GM19025 (cell line): ENCODE results near the gene NFKBIB.
"Not testable (repeated sequence)": the region's sequence is repeated elsewhere in the genome, so short reads cannot be mapped to it uniquely, and the experiment has no call there.

Experiments used
- ATAC-seq: cut with Tn5 transposase; IDR thresholded peaks from one replicate; pipeline ENCODE4 v1.9.1; 2021; ENCODE audit warnings: mild to moderate bottlenecking, low read depth, moderate library complexity; ENCODE audit not compliant: unreplicated experiment

NFKBIB gene

DNA sequence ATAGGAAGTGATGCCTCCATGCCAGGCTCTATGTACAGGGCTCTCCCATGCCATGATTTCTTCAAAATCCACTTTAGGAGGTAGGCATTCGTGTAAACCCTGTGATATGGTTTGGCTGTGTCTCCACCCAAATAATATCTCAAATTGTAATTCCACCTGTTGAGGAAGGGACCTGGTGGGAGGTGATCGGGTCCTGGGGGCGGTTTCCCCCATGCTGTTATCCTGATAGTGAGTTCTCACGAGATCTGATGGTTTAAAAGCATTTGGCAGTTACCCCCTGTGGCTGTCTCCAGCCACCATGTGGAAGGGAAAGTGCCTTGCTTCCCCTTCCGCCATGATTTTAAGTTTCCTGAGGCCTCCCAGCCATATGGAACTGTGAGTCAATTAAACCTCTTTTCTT lies 22.7 kb downstream of the NFKBIB start:
- no peak for ATAC-seq

DNA sequence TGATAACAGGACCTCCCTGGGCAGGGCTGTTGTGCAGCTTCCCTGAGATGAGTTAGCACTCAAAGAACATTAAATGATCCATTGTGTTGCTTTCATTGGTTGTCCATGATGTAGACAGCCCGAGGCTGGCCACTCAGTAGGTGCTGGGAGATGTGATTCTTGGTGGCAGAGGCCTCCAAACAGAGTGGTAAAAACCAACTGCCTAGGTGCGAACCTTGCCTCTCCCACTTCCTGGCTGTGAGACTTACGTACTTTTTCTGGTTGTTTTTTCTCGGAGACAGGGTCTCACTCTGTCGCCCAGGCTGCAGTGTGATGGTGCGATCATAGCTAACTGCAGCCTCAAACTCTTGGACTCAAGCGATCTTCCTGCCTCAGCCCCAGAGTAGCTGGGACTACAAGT lies 24.6 kb downstream of the NFKBIB start:
- ATAC-seq = no peak

DNA sequence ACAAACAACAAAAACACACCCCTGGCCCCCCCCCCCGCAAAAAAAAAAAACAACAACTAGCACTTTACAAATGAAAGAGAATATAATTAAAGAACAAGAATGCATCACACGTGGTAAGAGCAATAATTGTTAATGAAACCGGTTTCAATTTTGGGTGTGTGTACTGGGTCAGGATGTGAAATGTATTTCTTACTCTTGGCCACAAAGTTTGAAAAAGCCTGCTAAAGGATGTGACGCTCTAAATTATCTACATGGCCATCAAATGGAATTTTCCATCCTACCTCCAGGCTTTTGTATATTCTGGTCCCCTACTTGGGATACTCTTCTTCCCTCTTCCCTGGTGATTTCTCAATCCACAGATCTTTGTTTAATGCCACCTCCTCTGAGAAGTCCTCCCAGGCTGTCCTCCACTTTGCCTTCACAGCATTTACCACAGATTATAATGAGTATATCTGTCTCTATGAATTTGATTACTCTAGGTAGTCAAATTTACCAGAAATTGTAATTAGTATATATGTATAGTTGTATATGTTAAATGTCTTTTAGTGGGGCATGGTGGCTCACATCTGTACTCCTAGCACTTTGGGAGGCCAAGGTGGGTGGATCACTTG lies 28.7 kb downstream of the NFKBIB start:
- no peak for ATAC-seq

DNA sequence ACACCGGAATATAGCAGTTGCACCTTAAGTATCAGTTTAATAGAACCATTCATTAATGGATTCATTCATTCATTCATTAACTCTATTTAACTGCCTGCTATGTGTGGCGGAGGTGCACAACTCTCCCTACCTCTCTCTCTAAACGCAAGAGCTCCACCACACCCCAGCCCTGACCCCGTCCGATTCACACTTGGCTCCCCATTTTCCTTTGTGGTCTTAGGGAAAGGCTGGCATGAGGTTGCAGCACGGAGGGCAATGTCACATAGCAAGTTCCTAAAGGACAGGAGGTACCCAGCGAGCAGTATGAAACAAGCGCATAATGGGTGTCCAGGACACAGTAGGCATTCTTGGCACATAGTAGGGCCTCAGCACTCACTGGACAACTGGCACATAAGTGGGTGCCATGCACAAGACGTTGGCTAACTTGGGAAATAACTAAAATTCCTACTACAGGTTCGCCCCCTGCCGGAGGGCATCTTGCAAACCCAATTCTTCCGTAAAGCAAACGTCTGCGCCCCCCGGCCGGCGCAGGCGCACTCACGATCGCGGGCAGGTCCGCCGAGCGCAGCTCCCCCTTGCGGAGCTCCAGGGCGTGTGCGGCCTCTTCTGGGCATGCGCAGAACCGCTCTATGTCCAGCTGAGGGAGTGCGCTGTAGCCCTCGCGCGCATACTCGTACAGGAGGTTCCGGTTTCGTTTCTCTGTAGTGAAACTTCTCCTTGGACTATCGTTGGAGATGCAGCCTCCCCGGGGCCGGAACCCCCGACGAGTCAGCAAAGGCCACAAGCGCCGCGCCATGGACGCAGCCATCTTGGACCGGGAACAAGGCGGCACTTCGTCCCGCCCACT lies 30.4 kb downstream of the NFKBIB start, which contains the start of gene SARS2:
TSS of gene SARS2 (minus strand) at position 835 of the 847 bp plus-strand sequence. CDS start at position 808, 27 bp downstream.
- ATAC-seq = peak; percentile 51

DNA sequence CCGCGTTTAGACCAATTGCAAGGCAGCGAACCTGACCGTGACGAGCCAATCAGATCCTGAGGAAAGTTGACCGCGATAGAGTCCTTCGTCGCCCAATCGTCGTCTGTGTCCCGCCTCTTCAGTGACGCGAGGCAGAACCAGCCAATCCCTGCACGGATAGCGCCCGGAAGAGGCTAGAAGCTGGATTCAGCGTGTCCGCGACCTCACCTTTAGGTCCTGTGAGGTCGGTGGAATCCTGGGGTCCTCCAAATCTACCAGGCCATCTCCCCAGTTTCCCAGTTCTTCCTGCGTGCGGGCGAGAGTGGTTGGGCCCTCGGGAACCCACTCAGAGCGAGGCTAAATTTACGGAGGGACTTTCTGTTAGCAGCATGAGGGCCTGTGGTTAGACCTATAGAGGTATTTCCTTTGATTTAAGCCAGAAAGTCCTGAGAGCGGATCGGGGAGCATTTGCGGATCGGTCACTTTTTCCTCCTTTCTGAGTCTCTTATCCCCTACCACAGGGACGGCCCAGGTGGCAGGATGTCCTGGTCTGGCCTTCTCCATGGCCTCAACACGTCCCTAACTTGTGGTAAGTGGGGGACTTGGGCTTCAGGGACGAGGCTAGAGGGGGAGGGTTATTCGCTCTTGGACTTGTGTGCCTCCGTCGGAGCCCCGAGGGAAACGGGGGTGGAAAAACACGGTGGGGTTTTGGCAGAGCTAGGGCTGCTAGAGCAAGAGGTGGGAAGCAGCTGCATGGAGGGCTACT lies 31.2 kb downstream of the NFKBIB start, which contains the start of gene MRPS12:
TSS of gene MRPS12 (plus strand) at position 169 of the 745 bp plus-strand sequence. CDS start at position 520, 351 bp downstream.
- peak; percentile 93 for ATAC-seq

DNA sequence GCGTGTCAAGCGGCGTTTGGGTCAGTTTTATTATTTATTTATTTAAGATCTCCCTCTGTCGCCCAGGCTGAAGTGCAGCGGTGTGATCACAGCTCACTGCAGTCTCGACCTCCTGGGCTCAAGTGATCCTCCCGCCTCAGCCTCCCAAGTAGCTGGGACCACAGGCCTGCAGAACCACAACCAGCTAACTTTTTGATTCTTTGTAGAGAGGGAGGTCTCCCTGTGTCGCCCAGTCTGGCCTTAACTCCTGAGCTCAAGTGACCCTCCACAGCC lies 31.7 kb downstream of the NFKBIB start:
- ATAC-seq = no peak

DNA sequence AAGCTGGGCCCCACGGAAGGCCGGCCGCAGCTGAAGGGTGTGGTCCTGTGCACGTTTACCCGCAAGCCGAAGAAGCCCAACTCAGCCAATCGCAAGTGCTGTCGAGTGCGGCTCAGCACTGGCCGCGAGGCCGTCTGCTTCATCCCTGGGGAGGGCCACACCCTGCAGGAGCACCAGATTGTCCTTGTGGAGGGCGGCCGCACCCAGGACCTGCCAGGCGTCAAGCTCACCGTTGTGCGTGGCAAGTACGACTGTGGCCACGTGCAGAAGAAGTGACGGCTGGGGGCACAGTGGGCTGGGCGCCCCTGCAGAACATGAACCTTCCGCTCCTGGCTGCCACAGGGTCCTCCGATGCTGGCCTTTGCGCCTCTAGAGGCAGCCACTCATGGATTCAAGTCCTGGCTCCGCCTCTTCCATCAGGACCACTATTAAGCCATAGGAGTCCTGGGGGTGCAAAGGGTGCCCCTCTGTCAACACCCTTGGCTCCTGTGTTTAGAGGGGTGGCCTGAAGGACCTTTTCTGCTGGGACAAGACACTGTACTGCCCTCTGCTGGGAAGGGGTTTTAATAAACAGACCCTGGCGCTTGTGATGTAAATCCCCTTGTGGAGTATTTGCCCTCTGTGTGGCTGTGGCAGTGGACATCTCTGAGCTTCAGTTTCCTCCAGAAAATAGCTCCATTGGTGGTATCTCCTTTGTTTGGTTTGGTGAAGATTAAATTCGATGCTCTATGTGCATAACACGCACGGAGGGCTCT lies 32.8 kb downstream of the NFKBIB start:
- no peak for ATAC-seq

DNA sequence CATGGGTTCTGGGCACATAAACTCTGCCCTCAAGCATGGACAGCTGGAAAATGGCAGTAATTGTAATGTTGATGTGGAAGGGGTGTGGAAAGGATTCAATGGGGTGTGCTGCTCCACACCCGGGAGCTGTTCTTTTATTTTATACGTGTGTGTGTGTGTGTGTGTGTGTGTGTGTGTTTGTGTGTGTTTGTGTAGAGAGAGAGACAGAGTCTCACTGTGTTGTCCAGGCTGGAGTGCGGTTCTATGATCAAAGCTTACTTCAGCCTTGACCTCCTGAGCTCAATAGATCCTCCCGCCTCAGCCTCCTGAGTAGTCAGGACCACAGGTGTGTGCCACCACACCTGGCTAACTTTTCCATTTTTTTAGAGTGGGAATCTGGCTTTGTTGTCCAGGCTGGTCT lies 33.8 kb downstream of the NFKBIB start:
- no peak for ATAC-seq

DNA sequence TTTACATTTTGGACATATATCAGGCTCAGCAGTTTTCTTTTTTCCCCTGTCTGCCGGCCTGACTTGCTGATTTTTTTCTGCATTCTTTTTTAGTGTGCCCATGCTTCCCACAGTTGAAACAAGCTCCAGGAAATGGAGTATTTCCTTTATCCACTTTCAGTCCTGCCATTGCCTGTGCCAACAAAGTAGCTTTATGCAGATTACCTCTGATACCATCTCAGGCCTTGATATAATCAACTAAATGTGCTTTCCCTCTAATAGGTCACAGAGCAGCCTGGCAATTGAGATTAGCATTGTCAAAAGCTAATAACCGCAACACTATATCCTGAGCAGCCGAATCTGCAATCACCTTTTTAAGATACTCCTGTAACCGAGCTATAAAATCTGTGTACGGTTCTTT lies 40.2 kb downstream of the NFKBIB start:
- no peak for ATAC-seq

DNA sequence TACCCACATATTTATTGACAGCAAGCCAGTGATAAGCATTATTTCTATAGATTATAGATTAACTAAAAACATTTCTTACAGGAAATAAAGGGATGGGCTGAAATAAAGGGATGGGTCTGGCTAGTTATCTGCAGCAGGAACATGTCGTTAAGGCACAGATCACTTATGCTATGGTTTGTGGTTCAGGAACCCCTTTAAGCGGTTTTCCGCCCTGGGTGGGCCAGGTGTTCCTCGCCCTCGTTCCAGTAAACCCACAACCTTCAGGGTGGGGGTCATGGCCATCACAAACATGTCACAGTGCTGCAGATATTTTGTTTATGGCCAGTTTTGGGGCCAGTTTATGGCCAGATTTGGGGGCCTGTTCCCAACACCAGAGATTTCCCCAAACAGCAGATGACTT lies 41.7 kb downstream of the NFKBIB start:
- ATAC-seq = not testable (repeated sequence)

DNA sequence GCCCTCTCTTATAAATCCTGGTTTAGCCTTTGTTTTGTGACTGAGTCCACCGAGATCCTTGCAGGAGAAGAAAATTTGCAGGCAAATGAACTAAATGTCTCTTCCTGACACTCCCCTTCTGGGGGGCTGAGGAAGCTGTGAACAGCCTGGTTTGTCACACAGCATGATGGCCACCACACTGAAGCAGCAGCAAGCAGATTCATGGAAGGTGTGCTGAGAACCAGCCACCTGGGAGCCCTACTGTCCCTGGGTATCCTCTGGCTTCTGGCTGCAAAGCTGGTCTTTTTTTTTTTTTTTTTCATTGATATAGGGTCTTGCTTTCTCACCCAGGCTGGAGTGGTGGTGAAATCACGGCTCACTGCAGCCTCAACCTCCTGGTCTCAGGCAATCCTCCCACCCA lies 42.2 kb downstream of the NFKBIB start:
- no peak for ATAC-seq

DNA sequence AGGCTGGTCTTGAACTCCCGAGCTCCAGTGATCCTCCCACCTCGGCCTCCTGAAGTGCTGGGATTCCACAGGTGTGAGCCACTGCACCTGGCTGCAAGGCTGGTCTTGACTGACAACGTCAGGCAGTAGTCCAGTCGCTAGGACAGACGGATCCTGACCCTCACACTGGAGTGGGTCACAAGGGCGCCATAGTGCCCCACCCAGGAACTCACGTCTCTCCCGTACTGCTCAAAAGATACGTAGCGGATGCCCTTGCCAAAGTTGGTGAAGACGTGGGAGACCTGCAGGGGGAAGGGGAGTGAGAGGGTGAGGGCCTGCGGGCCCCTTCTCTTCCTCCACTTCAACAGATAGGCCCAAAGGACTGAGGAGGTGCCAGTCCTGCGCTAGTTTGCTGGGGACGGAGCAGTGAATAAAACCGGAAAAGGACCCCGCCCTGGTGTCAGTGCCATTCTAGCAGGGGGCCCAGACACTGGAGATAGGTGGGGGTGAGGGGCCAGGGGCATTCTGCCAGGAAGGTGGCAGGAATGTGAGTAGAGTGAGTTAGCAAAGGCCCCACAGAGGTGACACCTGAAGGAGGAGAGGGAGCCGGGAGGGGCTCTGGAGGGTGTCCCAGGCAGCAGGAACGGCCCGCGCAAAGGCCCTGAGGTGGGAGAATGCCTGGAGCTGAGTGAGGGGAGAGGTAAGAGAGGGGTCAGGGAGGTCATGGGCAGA lies 42.9 kb downstream of the NFKBIB start:
- no peak for ATAC-seq

DNA sequence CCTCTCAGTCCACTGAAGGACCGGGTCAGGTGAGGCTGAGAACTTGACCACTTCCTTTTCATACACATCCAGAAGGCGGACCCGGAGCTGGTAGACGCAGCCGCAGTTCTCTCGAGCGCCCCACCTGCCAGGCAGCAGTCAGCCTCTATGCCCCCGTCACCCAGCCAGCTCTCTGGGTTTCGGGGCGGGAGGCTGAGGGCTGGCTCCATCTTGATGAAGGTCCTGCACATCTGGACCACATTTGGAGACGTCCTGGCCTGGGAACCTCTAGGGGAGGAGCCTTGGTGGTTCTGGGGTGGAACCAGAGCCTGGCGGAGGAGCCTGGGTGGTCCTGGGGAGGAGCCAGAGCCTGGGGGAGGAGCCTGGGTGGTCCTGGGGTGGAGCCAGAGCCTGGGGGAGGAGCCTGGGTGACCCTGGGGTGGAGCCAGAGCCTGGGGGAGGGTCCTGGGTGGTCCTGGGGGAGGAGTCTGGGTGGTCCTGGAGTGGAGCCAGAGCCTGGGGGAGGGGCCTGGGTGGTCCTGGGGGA lies 45.3 kb downstream of the NFKBIB start:
- ATAC-seq = no peak

DNA sequence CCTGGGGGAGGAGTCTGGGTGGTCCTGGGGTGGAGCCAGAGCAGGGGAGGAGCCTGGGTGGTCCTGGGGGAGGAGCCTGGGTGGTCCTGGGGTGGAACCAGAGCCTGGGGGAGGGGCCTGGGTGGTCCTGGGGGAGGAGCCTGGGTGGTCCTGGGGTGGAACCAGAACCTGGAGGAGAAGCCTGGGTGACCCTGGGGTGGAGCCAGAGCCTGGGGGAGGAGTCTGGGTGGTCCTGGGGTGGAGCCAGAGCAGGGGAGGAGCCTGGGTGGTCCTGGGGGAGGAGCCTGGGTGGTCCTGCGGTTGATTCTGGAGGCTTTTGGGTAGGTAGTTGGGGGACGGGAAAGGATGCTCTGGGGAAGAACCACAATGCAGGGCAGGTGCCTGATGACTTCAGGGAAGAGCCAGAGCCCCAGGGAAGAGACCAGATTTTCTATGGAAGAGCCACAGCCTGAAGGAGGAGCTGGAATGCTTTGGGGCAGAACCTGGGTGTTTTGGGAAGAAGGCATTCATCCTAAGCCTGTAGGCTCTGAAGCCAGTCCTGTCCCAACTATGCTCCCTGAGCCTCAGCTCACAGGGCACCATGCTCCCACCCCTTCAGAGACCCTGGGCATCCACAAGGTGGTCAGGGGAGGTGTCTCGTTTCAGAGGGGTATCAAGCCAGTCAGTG lies 45.9 kb downstream of the NFKBIB start:
- ATAC-seq = no peak

DNA sequence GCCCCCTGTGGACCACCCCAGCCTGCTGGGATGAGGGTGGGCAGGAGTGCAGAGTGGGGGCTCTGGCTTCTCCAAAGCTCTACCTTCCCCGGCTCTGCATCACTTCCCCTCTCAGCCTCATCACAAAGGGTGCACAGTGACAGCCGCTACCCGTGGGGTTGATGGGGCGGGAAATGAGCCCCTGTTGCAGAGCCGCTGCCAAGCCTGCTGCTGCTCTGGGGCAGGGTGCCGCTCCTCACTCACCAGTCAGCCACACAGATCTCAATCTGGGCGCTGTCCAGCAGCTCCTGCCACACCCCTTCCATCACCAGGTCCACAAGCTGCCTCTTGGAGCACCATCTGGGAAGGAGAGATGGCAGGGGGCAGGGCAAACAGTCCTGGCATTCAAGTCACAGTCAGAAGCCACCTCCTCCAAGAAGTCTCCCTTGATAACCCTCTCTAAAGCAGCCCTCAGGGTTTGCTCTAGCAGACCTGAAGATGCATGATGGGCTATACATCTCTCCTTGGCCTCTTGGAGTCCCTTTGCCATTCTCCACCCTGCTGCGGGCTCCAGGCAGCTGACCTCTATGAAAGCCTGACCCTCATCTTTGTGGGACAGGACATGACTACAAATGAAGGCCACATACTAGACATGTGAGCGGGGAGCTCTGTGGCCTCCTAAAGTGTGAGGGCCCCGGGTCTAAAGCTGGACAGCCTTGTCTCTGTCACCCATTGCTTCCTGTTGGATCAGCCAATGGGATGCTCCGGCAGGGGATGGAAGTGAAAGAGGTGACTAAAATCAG lies 46.7 kb downstream of the NFKBIB start:
- no peak for ATAC-seq

DNA sequence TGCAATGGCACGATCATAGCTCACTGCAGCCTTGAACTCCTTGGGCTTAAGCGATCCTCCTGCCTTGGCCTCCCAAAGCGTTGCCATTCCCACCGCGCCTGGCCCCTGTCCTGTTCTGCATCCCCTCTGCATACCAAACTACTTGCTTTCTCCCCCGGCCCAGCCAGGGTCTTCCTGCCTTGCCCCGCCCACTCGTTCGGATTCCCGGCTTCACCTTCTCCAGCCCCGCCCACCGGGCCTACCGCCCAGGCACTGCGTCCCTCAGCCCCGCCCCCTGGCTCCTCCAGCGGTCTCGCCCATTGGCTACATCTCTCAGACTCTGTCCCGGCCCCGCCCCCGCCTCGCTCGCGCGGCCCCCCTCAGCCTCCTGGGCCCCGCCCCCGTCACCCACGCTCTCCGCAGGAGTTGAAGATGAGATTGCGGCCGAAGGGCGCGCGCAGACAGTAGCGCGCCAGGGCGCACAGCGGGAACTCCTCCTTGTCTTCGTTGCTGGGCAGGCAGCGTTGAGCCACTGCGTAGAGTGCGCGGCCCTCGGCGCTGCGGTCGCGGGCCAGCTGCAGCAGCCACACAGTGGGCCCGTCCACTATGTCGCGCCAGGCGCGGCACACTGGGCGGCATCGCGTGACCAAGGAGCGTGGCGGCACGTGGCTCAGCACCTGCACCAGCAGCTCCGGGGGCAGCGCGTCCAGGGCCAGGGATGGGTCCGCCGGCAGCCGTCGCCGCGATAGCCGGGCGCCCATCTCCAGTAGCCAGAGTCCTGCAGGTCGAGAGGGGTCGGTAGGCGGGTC lies 50.0 kb downstream of the NFKBIB start:
- no peak for ATAC-seq

DNA sequence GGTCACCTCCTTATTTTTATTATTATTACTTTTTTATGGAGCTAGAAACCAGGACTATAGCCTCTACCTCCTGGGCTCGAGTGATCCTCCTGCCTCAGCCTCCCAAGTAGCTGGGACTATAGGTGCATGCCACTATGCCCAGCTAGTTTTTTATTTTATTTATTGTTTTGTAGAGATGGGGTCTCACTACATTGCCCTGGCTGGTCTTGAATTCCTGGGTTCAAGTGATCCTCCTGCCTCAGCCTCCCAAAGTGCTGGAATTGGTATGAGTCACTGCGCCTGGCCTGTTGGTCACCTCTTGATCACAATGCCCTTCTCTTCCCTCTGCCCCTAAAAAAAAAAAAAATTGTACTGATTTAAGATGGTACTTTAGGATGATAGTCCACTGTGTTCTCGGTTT lies 51.4 kb downstream of the NFKBIB start:
- no peak for ATAC-seq
